Keratinocyte (primary cell): ENCODE measurements around the gene GJC3.

Source experiments
- EZH2 ChIP-seq: IDR thresholded peaks from one replicate; pipeline ENCODE4 v1.6.1; 2012; ENCODE audit warnings: inconsistent platforms, mild to moderate bottlenecking, low read length, moderate library complexity
- TF ChIP-seq, protein P1 (sequence below), 3 experiments: IDR thresholded peaks in 1 of 3; conservative IDR thresholded peaks in 1 of 3; optimal IDR thresholded peaks in 1 of 3; 2 replicates in 2 of 3; 3 replicates in 1 of 3; pipeline versions ENCODE3 to v1.5.1; 2011; ENCODE audit warnings: low read length in 3 of 3, mild to moderate bottlenecking in 3 of 3, moderate library complexity in 2 of 3, control low read depth in 1 of 3, inconsistent platforms in 1 of 3; ENCODE audit not compliant: insufficient read depth in 2 of 3; ENCODE audit errors: extremely low read depth in 1 of 3

DNA sequence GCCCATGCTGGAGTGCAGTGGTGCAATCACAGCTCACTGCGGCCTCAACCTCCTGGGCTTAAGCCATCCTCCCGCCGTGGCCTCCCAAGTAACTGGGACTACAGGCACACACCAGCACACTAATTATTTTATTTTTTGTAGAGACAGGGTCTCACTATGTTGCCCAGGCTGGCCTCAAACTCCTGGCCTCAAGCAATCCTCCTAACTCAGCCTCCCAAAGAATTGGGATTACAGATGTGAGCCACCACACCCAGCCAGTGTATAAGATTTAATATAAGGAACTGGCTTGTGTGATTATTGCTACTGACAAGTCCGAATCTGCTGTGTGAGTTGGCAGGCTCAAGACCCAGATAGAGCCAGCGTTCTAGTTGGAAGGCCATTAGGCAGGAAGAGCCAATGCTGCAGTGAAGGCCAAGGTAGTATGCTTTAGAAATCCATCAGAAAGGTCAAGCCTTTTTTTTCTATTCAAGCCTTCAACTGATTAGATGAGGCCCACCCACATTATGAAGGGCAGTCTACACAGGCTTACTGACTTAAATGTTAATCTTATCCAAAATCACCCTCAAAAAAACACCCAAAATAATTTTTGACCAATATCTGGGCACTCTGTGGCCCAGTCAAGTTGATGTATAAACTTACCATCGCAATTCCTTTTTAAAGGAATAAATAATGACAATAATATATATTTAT lies 29.4 kb downstream of the GJC3 start:
- TF ChIP-seq, protein P1, sequence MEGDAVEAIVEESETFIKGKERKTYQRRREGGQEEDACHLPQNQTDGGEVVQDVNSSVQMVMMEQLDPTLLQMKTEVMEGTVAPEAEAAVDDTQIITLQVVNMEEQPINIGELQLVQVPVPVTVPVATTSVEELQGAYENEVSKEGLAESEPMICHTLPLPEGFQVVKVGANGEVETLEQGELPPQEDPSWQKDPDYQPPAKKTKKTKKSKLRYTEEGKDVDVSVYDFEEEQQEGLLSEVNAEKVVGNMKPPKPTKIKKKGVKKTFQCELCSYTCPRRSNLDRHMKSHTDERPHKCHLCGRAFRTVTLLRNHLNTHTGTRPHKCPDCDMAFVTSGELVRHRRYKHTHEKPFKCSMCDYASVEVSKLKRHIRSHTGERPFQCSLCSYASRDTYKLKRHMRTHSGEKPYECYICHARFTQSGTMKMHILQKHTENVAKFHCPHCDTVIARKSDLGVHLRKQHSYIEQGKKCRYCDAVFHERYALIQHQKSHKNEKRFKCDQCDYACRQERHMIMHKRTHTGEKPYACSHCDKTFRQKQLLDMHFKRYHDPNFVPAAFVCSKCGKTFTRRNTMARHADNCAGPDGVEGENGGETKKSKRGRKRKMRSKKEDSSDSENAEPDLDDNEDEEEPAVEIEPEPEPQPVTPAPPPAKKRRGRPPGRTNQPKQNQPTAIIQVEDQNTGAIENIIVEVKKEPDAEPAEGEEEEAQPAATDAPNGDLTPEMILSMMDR (optimal IDR thresholded peaks at IDR 0.05 in 1 of 3, IDR thresholded peaks at IDR 0.05 in 1 of 3, conservative IDR thresholded peaks at IDR 0.05 in 1 of 3; ENCODE audit: extremely low read depth in 1 of 3, insufficient read depth in 2 of 3, low read length in 3 of 3) = no peak
- TF ChIP-seq EZH2 = no peak
